NCI-H1105 (cell line): ENCODE measurements around the gene MRPL48.
"Not testable (repeated sequence)": the region's sequence is repeated elsewhere in the genome, so short reads cannot be mapped to it uniquely, and the experiment has no call there.

Source experiments
- DNase-seq: peaks from one replicate; lab custom pipeline; 2025; lab: John Stamatoyannopoulos, UW

Gene MRPL48

DNA sequence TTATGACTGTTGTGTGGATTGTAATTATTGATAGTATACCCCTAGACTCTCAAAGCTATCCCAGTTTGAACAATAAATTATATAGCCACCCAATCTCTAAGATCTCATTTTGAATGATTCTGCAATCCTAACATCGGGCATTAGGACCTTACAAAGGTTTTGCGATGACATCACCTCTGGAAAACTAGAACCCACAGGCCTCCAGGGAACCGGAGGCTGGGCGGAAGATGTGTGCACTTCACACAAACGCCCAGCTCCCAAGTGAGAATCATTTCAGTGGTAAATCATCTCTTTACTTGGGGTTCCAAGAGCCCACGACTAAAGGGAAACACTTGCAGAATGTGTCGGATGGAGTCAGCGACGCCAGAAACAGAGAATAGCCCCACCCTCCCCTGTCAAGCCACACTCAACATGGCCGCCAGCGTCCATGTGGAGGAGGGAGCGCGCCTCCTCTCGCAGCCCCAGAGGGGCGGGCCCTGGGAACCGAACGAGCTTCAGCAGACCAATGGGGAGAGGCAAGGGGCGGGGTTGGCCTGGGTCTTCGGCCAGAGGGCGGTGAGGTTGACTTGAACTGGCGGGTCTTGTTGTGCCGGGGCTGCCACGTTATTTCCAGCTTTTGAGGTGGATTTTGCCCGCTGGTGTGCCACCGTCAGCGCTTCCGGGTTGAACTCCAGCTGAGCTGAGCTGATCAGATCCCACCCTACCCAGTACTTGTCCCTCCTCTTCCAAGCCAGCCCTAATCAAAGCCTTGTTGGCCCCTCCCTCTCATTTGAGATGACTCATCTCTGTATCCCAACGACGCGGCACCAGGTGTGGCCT is 8.4 kb upstream of the MRPL48 start:
- DNase-seq = peak; percentile 99

DNA sequence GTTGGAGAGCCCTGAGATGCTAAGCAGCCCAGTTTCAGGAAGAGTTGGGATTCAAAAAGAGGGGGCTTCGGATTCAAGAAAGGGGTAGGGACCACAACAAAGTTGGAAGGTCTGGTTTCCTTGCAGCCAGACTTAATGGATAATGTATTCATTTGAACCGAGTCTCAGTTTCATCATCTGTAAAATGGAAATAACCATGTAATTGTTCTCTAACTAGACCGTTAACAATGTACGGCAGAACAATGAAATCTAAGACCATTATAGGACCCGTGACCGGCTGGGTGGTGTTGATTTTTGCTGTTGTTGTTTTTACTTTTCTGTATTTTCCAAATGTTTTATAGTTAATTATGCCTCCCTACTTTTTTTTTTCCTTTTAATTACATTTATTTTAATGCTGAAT is 6.4 kb upstream of the MRPL48 start:
- DNase-seq = no peak

DNA sequence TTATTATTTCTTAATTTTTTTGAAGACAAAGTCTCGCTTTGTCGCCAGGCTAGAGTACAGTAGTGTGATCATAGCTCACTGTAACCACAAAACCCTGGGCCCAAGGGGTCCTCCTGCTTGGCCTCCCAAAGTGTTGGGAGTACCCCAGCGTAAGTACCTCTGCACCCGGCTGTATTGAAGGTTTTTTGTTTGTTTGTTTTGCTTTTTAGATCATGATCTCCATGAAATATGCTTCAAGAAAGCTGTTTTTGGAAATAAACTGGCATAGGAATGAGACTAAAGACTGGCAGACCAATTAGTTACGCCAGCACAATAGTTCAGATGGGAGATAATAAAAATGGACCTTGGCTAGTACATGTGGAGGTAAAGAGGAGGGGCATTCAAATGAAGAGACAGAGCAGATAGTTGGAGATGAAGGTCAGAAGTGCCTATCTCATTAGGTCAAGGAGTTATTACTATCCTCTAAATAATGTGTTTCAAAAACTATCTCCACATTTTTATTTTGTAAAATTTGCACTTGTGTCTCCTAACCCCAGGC is 4.1 kb upstream of the MRPL48 start:
- no peak for DNase-seq

DNA sequence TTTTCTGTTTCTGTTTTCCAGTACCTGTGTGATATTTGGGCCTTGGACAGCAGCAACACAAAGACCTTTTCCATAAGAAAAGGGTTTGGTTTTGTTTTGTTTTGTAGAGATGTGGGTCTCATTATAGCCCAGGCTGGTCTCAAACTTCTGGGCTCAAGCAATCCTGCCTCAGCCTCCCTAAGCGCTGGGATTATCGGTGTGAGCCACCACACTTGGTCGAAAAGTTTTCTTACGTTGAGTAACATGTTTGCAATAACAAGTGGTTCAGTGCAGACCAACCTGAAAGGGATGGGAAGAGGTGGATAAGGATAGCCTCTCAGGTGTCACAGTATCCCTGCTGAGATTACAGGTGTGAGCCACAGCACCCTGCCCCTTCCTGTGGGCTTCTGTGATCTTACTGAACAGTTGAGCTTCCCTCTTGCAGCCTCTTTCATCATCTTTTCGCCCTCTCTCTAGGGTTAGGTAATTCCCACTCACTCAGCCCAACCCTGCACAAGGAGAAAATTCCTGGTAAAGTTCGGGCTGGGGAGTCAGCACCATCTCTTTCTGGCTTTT is 3.5 kb upstream of the MRPL48 start:
- DNase-seq = no peak

DNA sequence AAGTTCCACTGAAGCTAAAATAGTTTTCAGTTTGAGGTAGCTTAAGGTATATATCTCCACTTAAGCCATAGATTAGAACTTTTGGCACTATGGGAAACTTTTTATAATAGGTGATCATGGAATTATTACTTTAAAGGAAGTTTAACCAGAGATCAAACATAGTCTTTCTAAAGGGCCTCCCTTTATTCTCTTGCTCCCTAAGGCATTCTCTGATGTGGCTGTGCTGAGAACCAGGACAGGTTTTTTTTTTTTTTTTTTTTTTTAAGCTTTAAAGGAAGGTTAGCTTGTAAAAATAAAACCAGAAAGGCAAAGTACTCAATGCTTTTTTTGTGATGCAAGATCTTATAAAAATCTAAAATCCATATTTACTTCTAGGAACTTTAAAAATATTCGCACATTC is 2.9 kb upstream of the MRPL48 start:
- DNase-seq = no peak

DNA sequence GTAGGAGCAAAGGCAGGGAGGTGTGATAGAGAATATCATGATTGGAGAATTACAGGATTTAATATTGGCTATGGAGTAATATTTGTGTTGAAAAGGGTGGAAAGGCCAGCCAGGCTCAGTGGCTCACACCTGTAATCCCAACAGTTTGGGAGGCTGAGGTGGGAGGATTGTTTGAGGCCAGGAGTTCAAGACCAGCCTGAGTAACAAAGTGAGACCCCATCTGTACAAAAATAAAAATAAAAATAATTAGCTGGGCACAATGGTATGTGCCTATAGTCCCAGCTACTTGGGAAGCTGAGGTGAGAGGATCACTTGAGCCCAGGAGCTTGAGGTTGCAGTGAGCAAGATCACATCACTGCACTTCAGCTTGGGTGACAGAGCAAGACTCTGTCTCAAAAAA is 2.2 kb upstream of the MRPL48 start:
- not testable (repeated sequence) for DNase-seq

DNA sequence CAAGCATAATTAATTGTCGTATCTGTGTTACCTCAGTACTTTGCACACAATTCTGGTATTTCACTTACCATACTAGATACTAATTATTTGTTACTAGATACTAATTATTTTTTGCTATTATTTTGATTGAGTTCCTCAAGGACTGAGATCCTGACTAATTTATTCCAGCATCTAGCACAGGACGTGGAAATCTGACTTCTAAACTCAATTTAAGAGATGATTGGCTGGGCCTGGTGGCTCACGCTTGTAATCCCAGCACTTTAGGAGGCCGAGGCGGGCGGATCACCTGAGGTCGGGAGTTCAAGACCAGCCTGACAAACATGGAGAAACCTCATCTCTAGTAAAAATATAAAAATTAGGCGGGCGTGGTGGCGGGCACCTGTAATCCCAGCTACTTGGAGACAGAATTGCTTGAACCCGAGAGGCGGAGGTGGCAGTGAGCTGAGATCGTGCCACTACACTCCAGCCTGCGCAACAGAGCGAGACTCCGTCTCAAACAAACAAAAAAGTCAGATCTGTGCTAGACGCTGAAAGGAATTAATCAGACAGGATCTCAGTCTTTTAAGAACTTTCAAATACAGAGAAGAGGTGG is 527 bp upstream of the MRPL48 start:
- DNase-seq = no peak

DNA sequence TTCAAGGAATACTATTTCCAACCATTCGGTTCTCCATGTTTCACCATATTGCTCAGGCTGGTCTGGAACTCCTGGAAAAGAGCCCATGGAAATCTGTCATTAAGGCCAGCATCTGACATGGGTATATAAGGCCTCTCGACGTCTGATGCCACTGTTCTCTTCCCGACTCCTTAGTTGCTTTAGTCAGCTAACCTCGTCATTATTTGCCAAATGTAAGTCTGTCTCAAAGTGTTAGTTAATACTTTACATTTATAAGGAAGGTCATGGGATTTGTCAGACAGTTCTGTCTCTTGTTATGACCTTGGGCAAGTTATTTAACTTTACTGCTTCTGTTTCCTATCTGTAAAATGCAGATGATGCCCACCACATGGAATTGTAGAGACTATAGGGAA is 1.6 kb downstream of the MRPL48 start:
- DNase-seq = no peak

DNA sequence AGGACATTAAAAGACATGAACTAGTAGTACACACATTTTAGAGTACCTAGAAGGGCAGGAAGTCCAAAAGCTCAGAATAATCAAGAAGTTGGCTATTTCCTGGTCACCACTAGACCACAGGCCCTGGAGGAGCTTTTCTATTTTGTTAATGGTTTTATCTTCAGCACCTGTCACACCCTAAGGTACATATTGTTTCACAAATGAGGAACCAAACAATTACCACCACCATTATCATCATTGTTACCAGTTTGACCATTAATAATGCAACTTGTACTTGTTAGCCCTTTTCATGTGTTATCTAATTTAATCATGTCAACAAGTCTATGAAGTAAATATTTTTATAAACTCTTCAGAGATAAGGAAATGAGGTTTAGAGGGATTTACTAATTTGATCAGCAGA is 4.9 kb downstream of the MRPL48 start:
- DNase-seq = no peak

DNA sequence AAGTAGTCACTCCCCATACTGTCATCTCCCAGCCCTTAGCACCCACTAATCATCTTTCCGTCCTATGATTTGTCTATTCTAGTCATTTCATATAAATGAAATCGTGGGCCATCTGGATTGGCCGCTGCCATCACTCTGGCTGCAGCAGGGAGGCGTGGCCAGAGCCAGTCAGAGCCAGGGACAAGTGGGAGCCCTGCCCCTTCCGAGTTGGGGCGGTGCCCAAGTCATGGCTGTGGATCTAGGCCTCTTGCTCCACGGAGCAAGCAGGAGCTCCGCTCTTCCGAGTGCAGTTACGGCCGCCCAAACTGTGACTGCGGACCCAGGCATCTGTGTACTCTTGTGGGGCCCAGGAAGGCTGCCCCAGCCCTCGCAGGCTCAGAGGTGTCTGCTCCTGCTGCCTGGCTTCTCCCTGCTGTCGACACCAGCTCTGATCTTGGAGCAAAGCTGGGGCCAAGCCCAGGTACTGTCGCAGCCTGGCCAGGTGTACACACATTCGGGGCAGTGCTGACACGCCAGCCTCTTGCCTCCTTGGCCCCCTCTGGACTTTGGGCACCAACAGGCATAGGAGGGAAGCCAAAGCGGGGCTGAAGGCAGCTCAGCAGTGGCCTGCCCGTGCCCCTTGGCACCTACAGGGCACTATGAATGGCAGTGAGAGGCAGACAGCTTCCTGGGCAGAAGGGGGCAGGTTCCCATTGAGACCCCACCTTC is 8.4 kb downstream of the MRPL48 start:
- no peak for DNase-seq

DNA sequence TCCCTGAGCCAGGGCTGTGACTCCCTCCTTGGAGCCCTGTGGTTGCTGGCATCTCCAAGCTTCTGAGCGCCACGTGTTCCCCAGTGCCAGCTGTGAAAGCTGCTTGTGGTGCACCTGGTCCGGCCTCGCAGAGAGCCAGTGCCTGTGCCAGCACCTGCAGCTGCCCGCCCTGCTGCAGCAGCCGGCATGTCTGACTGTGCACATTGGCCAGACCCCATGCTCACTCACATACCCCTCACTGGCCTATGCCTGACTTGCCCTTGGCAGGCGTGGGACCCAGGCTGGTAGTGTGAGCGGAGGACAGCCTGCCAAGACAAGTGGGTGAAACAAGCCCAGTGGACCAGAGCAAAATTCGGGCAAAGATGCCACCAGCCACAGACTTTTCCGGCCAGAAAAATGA is 9.8 kb downstream of the MRPL48 start:
- DNase-seq = peak; percentile 80

DNA sequence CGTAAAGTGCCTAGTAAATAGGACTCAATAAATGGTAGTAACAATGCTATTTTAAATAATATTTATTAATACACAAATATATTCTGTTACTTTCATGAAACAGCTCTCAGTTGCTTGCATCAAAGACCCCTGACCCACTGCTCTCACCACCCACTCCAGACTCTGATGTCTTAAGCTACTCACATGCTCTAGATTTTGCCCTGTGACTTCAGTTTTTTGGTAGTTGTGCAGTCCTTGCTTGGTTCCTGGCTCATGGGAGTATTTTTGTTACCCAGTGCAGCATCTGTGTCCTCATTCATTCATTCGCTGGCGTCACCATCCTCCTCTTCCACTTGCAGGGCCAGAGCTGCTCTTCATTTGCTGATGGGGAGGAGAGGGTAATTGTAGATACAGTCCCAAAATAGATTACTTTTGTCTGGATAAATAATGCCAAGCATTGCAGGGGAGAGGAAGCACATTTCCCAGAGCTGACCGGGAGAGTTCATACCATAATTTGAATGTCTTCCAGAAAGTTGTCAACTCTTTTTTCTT is 12.7 kb downstream of the MRPL48 start:
- no peak for DNase-seq

DNA sequence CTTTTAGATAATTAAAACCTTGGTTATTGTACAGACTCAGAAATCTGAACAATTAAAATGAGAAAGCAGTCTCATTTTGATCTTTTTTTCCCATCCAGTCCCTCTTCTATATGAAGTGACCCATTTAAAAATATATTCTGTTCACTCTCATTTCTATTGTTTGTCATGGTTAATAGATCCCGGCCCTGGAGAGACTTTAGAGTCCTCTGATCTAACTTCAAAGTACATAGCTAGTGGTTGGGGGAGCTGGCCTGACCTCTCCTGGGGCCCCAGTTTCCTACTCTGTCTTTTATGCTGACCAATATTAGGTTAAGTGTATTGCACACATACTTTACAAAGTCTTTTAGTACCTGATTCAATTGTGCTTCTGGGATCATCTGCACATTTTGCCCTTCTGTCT is 13.5 kb downstream of the MRPL48 start:
- DNase-seq = no peak

DNA sequence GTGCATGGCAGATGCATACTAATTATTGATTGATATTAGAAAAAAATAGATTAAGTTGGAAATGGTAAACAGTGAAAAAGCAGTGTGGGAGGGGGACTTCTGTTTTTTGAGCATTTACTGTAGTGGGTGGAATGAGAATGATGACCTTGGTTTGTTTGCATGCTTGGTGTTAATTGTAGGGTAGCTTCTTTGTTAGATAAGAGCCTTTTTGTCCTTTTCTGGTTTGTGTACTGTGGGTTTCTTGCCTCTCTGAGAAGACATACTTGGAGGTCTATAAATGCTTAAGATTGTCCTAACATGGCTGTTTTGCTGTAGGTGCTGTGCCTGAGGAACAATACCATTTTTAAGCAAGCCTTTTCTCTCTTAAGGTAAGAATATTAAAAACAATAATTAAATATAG is 17.0 kb downstream of the MRPL48 start:
- no peak for DNase-seq

DNA sequence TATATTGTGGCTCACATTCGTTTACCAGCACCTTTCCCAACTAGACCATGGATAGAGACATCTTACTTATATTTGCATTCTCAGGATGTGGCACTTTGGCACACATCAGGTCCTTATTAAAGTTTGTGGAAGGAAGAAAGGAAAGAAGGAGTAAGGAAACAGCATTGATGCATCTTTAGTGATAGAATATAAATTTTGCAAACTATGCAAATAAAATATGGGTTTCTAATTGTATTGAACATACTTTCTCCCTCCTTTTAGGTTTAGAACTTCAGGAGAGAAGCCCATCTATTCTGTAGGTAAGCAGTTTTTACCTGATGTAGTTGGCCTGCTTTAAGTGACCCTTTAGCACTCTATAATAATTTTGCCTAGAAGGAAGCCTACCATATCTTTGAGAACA is 20.4 kb downstream of the MRPL48 start:
- no peak for DNase-seq

DNA sequence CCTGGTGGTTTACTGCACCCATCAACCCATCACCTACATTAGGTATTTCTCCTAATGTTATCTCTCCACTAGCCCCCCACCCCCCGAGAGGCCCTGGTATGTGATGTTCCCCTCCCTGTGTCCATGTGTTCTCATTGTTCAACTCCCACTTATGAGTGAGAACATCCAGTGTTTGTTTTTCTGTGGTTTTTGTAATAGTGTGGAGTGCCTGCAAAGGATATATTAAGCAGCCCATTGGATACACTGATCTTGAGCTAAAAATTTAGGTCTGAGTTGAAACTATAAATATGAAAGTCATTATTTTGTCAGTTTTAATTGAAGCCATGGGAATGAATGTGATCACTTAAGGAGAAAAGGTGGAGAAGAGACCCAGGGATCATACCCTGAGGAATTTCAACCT is 23.0 kb downstream of the MRPL48 start:
- DNase-seq = no peak

DNA sequence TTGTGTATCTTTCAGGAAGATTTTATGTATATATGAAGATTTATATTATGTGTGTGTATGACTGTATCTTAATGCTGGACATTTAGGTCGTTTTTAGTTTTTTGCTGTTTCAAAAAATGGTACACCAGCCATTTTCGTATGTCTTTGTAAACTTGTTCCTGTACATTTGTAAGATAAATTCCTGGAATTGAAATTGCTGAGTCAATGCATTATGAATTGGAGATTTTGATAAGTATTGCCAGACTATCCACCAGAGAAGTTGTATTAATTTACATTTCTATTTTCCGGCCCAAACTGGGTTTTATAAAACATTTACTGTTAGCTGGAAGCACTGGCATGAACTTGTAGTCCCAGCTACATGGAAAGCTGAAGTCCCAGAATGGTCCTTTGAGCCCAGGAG is 24.6 kb downstream of the MRPL48 start:
- DNase-seq = no peak

DNA sequence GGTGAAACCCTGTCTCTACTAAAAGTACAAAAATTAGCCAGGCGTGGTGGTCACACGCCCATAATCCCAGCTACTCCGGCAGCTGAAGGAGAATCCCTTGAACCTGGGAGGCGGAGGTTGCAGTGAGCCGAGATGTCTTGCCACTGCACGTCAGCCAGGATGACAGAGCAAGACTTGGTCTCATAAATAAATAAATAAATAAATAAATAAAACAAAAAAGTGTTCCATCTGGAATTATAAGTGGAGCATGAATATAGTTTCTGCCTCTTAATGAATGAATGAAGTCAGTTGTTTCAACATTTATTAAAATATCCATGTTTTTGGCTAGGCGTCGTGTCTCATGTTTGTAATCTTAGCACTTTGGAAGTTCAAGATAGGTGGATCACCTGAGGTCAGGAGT is 27.1 kb downstream of the MRPL48 start:
- DNase-seq = no peak

DNA sequence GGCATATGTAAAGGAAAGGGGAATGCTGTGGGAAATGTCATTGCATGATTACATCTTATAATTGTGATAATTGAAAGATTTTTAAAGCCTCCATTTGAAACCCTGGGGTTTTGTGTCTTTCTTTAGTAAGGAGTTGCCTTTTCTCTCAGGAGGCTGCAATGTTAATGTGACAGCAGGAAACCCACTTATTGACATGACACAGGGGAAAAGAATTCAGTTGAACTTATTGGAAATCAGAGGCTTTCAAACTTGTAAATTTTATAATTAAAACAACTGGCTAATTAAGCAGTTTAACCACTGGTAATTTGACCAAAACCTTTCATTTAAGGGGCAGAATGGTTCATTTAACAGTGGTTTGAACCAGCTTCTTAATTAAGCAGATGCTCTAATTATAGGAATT is 31.2 kb downstream of the MRPL48 start:
- DNase-seq = no peak

DNA sequence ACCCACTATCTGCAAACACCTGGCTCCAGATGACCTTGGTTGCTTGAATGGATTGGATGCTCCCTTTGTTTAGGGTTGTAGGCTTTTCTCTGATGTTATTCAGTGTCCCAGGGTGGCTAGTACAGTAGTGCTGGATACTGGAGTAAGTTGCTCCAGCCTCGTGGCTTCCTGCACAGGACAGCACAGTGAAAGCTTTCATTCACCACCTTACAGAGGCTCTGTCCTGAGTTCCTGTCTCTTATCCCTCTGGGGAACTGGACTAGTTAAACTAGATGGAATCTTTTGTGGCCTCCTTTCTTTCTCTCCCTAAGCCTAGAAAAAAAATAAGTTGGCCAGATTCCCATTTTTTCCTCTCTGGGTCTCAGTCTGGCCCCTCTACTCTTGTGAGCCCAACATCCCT is 42.6 kb downstream of the MRPL48 start:
- DNase-seq = no peak

DNA sequence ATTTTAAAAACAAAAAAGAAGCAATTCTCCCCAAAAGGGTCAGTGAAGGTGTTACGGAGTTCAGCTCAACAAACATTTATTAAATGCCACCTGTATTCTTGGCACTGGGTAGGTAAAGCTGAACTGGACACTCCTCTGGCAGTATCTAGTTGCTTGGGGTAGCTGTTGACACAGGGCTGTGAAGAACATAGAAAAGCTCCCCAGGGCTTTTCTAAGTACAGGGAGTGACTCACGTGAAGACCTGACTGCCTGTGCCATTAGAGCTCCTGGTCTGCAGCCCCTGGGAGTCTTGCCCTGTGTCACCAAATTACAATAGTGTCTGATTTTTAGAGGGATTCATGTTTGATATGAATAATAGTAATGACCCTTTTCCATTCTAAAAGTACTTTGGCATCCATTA is 45.4 kb downstream of the MRPL48 start:
- DNase-seq = no peak

DNA sequence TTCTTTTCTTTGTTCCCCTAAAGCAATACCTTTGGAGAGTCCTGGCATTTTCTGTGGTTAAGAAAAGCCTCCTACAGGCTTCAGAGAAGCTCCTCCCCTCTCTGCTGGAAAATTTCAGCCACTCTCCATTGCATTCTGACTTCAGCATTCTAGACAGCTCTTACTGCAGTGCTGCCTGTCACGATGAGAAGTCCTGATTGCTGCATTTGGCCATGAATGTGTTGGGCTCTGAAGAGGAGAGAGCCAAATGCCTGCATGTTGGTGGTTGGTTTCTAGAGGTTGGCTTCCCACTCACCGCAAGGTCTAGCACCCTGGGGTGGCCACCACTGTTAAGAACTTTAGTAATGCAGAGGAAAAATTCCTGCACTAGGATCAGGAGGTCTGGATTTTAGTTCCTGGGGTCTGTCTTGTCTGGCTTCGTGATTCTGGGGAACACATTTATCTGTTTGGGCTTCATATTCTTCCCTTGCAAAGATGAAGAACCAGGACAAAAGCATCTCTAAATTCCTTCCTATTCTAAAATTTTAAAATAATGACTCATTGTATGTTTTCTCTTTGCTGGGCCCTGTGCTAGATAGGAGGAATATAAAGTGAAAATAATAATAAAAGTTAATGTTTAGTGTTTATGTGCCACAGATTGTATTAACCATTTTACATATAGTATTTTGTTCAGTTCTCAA is 50.9 kb downstream of the MRPL48 start:
- no peak for DNase-seq
